Endothelial cell of umbilical vein (primary cell): ENCODE data around the gene MAU2. TPM values are rescaled to one million over a fixed set of nuclear protein-coding genes. Genes with fewer than 3 reads are reported as not detected.

Experiments
- BruUV-seq: library from RNA; stranded (reverse); fragments of 400-500 nt; replicated peaks from 2 replicates; lab custom pipeline; 2021; lab: Mats Ljungman, UMichigan
- CTCF ChIA-PET: fragments of 300-600, 350-600 bp; sonication (Branson Sonifier 250); formaldehyde crosslinking; loops from one replicate; lab custom pipeline; 2021; ENCODE audit warnings: antibody characterized with exemption, inconsistent platforms; lab: Charles Lee
- POLR2A ChIA-PET: fragments of 300-600, 350-600 bp; sonication (Branson Sonifier 250); formaldehyde crosslinking; loops from one replicate; lab custom pipeline; 2021; ENCODE audit warnings: antibody characterized with exemption, inconsistent platforms; lab: Charles Lee
- DNase-seq: peaks from one replicate; pipeline ENCODE4 v3.0.0-alpha.2; 2011; ENCODE audit warnings: low read depth, low spot score
- FAIRE-seq: peaks from 2 replicates; lab custom pipeline; 2011; peaks lifted over from hg19 to GRCh38; lab: Jason Lieb, UNC
- H2AFZ ChIP-seq: 2 replicates; pipeline ENCODE4 v1.6.0; 2012; ENCODE audit warnings: low read depth, low read length, control low read depth, inconsistent platforms
- H3K27ac ChIP-seq: 2 replicates; pipeline ENCODE4 v1.5.1; 2011; ENCODE audit warnings: low read depth, mild to moderate bottlenecking, control low read depth, low read length, moderate library complexity; ENCODE audit not compliant: insufficient read depth
- H3K27me3 ChIP-seq, 2 experiments: 2 replicates each; pipeline versions ENCODE4 v1.6.0 to v1.6.1; 2011; ENCODE audit warnings: low read length in 2 of 2, mixed read lengths in 1 of 2; ENCODE audit not compliant: control insufficient read depth in 2 of 2, insufficient read depth in 2 of 2
- H3K36me3 ChIP-seq, 2 experiments: 2 replicates in 1 of 2; 3 replicates in 1 of 2; pipeline ENCODE4 v1.5.1; 2011; ENCODE audit warnings: low read length in 2 of 2, mild to moderate bottlenecking in 1 of 2, moderate library complexity in 1 of 2; ENCODE audit not compliant: control insufficient read depth in 2 of 2, insufficient read depth in 2 of 2; ENCODE audit errors: extremely low read depth in 1 of 2
- H3K4me1 ChIP-seq: 3 replicates; pipeline ENCODE4 v1.5.1; 2011; ENCODE audit warnings: mild to moderate bottlenecking, low read length; ENCODE audit not compliant: control insufficient read depth, insufficient read depth; ENCODE audit errors: extremely low read depth
- H3K4me2 ChIP-seq: 2 replicates; pipeline ENCODE4 v1.6.1; 2011; ENCODE audit warnings: low read length, control low read depth, mixed read lengths; ENCODE audit not compliant: insufficient read depth
- H3K4me3 ChIP-seq, 3 experiments: fragments of 200-600 bp in 1 of 3; sonication (generic), shearing (Covaris generic) in 1 of 3; replicated peaks in 1 of 3; 2 replicates each; pipeline ENCODE4 v1.5.1; 2011 to 2016; ENCODE audit warnings: control low read depth in 3 of 3, low read length in 3 of 3, mild to moderate bottlenecking in 2 of 3, inconsistent platforms in 1 of 3, low read depth in 1 of 3, moderate library complexity in 1 of 3; ENCODE audit not compliant: insufficient read depth in 1 of 3
- H3K79me2 ChIP-seq: 2 replicates; pipeline ENCODE4 v1.6.0; 2012; ENCODE audit warnings: low read length, inconsistent platforms; ENCODE audit not compliant: control insufficient read depth, insufficient read depth
- H3K9ac ChIP-seq: replicated peaks from 2 replicates; pipeline ENCODE3; 2011; ENCODE audit warnings: low read length, control low read depth; ENCODE audit not compliant: insufficient read depth; ENCODE audit errors: extremely low read depth
- H3K9me1 ChIP-seq: replicated peaks from 3 replicates; pipeline ENCODE4 v1.6.0; 2011; ENCODE audit warnings: mild to moderate bottlenecking, low read length; ENCODE audit not compliant: control insufficient read depth, insufficient read depth; ENCODE audit errors: extremely low read depth
- H3K9me3 ChIP-seq: replicated peaks from 2 replicates; pipeline ENCODE4 v1.5.1; 2012; ENCODE audit warnings: low read length, inconsistent platforms; ENCODE audit not compliant: control insufficient read depth, insufficient read depth
- H4K20me1 ChIP-seq: replicated peaks from 2 replicates; pipeline ENCODE3; 2011; ENCODE audit warnings: mild to moderate bottlenecking, low read length; ENCODE audit not compliant: control insufficient read depth, insufficient read depth; ENCODE audit errors: extremely low read depth
- CTCF ChIP-seq, 2 donors: IDR thresholded peaks; 1 replicate in 1 of 2; 2 replicates in 1 of 2; pipeline ENCODE4 v1.5.1; 2011; ENCODE audit warnings: low read length in 2 of 2, mild to moderate bottlenecking in 2 of 2, moderate library complexity in 2 of 2, control low read depth in 1 of 2, inconsistent platforms in 1 of 2, low read depth in 1 of 2; ENCODE audit not compliant: insufficient read depth in 1 of 2; ENCODE audit errors: extremely low read depth in 1 of 2
- EZH2 ChIP-seq: IDR thresholded peaks from 2 replicates; pipeline ENCODE4 v1.6.1; 2012; ENCODE audit warnings: borderline replicate concordance, low read depth, mild to moderate bottlenecking, moderate library complexity, low read length, inconsistent platforms; ENCODE audit not compliant: severe bottlenecking
- FOS ChIP-seq: IDR thresholded peaks from 2 replicates; pipeline ENCODE4 v1.6.1; 2011; ENCODE audit warnings: mild to moderate bottlenecking, low read length, moderate library complexity, borderline replicate concordance; ENCODE audit not compliant: insufficient read depth
- GATA2 ChIP-seq: IDR thresholded peaks from 2 replicates; pipeline ENCODE4 v1.7.0; 2011; ENCODE audit warnings: low read depth, mild to moderate bottlenecking, moderate library complexity, mixed read lengths, low read length; ENCODE audit not compliant: insufficient read length, insufficient read depth
- JUN ChIP-seq: IDR thresholded peaks from 2 replicates; pipeline ENCODE4 v1.6.1; 2011; ENCODE audit warnings: borderline replicate concordance, low read depth; ENCODE audit not compliant: insufficient read length, insufficient read depth
- MAX ChIP-seq: IDR thresholded peaks from 2 replicates; pipeline ENCODE4 v1.6.1; 2011; ENCODE audit not compliant: insufficient read depth, insufficient read length
- MYC ChIP-seq: IDR thresholded peaks from one replicate; pipeline ENCODE4 v1.6.1; 2011; ENCODE audit warnings: mild to moderate bottlenecking, low read depth, low read length
- POLR2A ChIP-seq: IDR thresholded peaks from 2 replicates; pipeline ENCODE4 v1.6.1; 2012; ENCODE audit warnings: low read depth, mild to moderate bottlenecking, control low read depth, low read length
- POLR2AphosphoS5 ChIP-seq: IDR thresholded peaks from 2 replicates; pipeline ENCODE4 v1.6.1; 2012; ENCODE audit warnings: low read depth, mild to moderate bottlenecking, control low read depth, low read length, moderate library complexity; ENCODE audit not compliant: insufficient read depth
- dilution Hi-C: fragments of 300-500 bp; cut with MboI; formaldehyde crosslinking; loops from one replicate; pipeline ENCODE4 v1.15.0; 2019; ENCODE audit warnings: low sequenced_read_pairs; ENCODE audit not compliant: extremely low pct_ligation_motif_present
- intact Hi-C: fragments of 100-400 bp; cut with micrococcal nuclease; formaldehyde crosslinking; loops from one replicate; pipeline ENCODE4 v1.10.0; 2022
- polyA plus RNA-seq, 4 experiments: library from polyadenylated mRNA; depleted of rRNA in 3 of 4; stranded (reverse) in 3 of 4; unstranded in 1 of 4; fragments of >200 nt; gene quantifications; 2 replicates each; pipeline versions ENCODE4 v1.2.1 to v1.2.3, GENCODE V29; 2011 to 2012; ENCODE audit warnings: missing spikeins in 1 of 4
- total RNA-seq: library from RNA; stranded (reverse); gene quantifications from 2 replicates; pipeline ENCODE4 v1.2.3, GENCODE V29; 2021

The MAU2 gene
- total and polyA plus RNA-seq, 2 donors (not counting 3 experiments of a cell fraction or from before 2014, with no cell fraction given): 36.9 to 70.0 TPM

GRCh38 chr19:19372656-19373416 lies 52.2 kb downstream of the MAU2 start:
- POLR2A ChIA-PET: interaction anchor here (0.6 to 1.7 kb wide), 3 partner anchors 13 to 99 kb away, joined by 3 to 6 read pairs (median 3); no protein-coding TSS in a partner anchor
- BruUV-seq: TSS peak; percentile 48
- peak; percentile 99 for FAIRE-seq

More at GRCh38 chr19:19372656-19373416, 52.2 kb downstream of the MAU2 start:
- Histone ChIP-seq H3K27ac (peak overlapping the region; percentile 66), H3K9me1 (no peaks in the 10 kb centered on the region), H3K36me3 (no peaks in the 10 kb centered on the region), H4K20me1 (no peaks in the 10 kb centered on the region), H3K9ac (peak overlapping the region; percentile 46), H3K79me2 (no peaks in the 10 kb centered on the region), H3K4me2 (peak overlapping the region; percentile 80), H3K4me3 (no peak overlapping the region), H3K9me3 (no peaks in the 10 kb centered on the region), H3K4me1 (peaks cover 11% of the 10 kb centered on the region), H2AFZ (peak overlapping the region; percentile 69), H3K27me3 (no peaks in the 10 kb centered on the region)
- intact Hi-C loops (loop anchor here (1.0 kb wide), 1 partner anchor 12 kb away; no protein-coding TSS in a partner anchor), dilution Hi-C loops (no loop called here)
- TF ChIP-seq FOS (peak; percentile 74), CTCF (IDR thresholded peaks at IDR 0.05; ENCODE audit: extremely low read depth in 1 of 2, insufficient read depth in 1 of 2, low read depth in 1 of 2, low read length in 2 of 2) (no peak), MAX (no peak), JUN (peak; percentile 51), MYC (no peak), EZH2 (no peak), POLR2A (peak; percentile 51), GATA2 (no peak), POLR2AphosphoS5 (peak; percentile 66)
- DNase-seq: peak; percentile 80
- CTCF ChIA-PET: interaction anchor here (0.6 to 1.6 kb wide), 8 partner anchors 8 to 117 kb away, joined by 3 to 17 read pairs (median 5); no protein-coding TSS in a partner anchor
